ENCODE data around the gene ACCSL. TPM values are rescaled to one million over a fixed set of nuclear protein-coding genes. Genes with fewer than 3 reads are reported as not detected.

The ACCSL gene
- total and polyA plus RNA-seq, 12 donors = 0.06 TPM; not detected in 11

GRCh38 chr11:44016131-44016530 lies 31.6 kb upstream of the ACCSL start:
- no peaks in the 10 kb centered on the region for H3K27me3 ChIP-seq
- WGBS, 4 donors = 30 to 42% (median 40%) methylated on average over 5 of the region's 5 CpGs
- intact Hi-C loops (cut with DNase I) = no loop called here
- H3K36me3 ChIP-seq (replicated peaks in 1 of 2) = no peaks in the 10 kb centered on the region
- H3K27ac ChIP-seq = peak overlapping the region in 4 of 5 donors; percentile 17 to 83 (median 55)
- H3K4me1 ChIP-seq (replicated peaks in 1 of 2) = peaks cover 26 to 44% of the 10 kb centered on the region in 2 donors
- no peaks in the 10 kb centered on the region for H3K9me3 ChIP-seq (replicated peaks in 1 of 3)
- H3K4me3 ChIP-seq = no peak overlapping the region
- no peak for TF ChIP-seq CTCF (IDR thresholded peaks at IDR 0.05)
- DNase-seq = peak; percentile 57 to 91 (median 83)

- peak in 3 of 7 donors; percentile 16 to 42 (median 21) for DNase-seq
- Histone ChIP-seq H3K27me3 (no peaks in the 10 kb centered on the region), H3K36me3 (replicated peaks in 1 of 2) (no peaks in the 10 kb centered on the region), H3K4me3 (no peak overlapping the region), H3K27ac (peak overlapping the region in 4 of 5 donors; percentile 15 to 83 (median 55)), H3K9me3 (replicated peaks in 1 of 3) (no peaks in the 10 kb centered on the region), H3K4me1 (replicated peaks in 1 of 2) (peaks cover 26 to 44% of the 10 kb centered on the region in 2 donors)
- intact Hi-C loops (cut with DNase I) = no loop called here
- no peak for TF ChIP-seq POLR2A (IDR thresholded peaks at IDR 0.05)
- TF ChIP-seq CTCF (IDR thresholded peaks at IDR 0.05) = no peak
- 75 to 100% (median 94%) methylated on average over 2 of the region's 2 CpGs for WGBS, 4 donors
Observed at GRCh38 chr11:44016546-44017442, 31.0 kb upstream of the ACCSL start.

DNA sequence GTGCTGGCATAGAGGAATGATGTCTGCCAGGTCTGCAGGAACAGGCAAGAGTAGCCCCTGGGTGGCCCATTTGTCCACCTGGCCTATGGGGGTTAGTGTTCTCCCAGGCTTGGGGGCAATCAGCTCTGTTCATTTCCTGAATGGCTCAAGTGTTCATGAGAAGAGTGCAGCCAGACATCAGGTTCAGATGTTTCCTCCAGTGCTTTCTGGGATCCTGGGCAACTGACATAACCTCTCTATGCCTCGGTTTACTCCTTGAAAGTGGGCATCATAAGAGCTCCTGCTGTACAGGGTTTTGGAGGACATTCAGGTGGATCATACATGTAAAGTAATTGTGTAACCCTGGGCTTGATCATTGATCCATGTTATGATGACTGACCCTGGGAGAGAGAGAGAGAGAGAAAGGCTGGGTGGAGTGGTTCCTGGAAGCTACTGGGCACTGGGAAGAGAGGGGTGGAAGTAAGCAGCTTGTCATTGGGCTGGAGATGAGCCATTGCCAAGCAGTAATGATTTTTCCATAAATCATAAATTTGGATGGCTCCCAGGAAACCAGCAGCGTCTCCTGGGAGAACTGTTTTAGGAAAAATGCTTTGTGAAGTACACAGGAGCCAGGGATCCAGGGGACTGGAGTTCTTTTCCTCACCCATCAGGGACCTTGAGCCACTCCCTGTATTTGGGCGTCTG lies 30.2 kb upstream of the ACCSL start:
- peaks cover 26 to 44% of the 10 kb centered on the region in 2 donors for H3K4me1 ChIP-seq (replicated peaks in 1 of 2)
- no peak overlapping the region for H3K4me3 ChIP-seq
- H3K27me3 ChIP-seq = no peaks in the 10 kb centered on the region
- H3K9me3 ChIP-seq (replicated peaks in 1 of 3) = no peaks in the 10 kb centered on the region
- TF ChIP-seq POLR2A (IDR thresholded peaks at IDR 0.05) (no peak), CTCF (IDR thresholded peaks at IDR 0.05) (no peak)
- 38 to 50% (median 44%) methylated on average over 2 to 3 of the region's 3 CpGs for WGBS, 4 donors
- peak in 6 of 7 donors; percentile 48 to 73 (median 58) for DNase-seq
- H3K27ac ChIP-seq = peak overlapping the region in 2 of 5 donors; percentile 76 to 83
- no peaks in the 10 kb centered on the region for H3K36me3 ChIP-seq (replicated peaks in 1 of 2)
- intact Hi-C loops (cut with DNase I) = no loop called here

GRCh38 chr11:44018127-44018521 lies 29.7 kb upstream of the ACCSL start:
- DNase-seq = peak in 4 of 7 donors; percentile 28 to 61 (median 38)
- no peaks in the 10 kb centered on the region for H3K9me3 ChIP-seq (replicated peaks in 1 of 3)
- intact Hi-C loops (cut with DNase I) = no loop called here
- TF ChIP-seq POLR2A (IDR thresholded peaks at IDR 0.05) (no peak), CTCF (IDR thresholded peaks at IDR 0.05) (no peak)
- peak overlapping the region in 2 of 5 donors; percentile 76 to 83 for H3K27ac ChIP-seq
- H3K4me3 ChIP-seq = no peak overlapping the region
- peaks cover 26 to 44% of the 10 kb centered on the region in 2 donors for H3K4me1 ChIP-seq (replicated peaks in 1 of 2)
- WGBS, 4 donors = 8 to 13% (median 13%) methylated on average over 4 of the region's 4 CpGs; no CpG with 5 or more reads in 1 of the 4 donors
- H3K36me3 ChIP-seq (replicated peaks in 1 of 2) = no peaks in the 10 kb centered on the region
- H3K27me3 ChIP-seq = no peaks in the 10 kb centered on the region

Data from adrenal gland (tissue), 12 donors.